GM12872 (cell line): ENCODE data around the gene DTNBP1.

ENCODE experiments used
- TF ChIP-seq, protein P1 (sequence below): IDR thresholded peaks from 3 replicates; pipeline ENCODE4 v1.5.1; 2011; ENCODE audit warnings: low read depth, mild to moderate bottlenecking, low read length, moderate library complexity; ENCODE audit not compliant: insufficient read depth

DTNBP1 gene

DNA sequence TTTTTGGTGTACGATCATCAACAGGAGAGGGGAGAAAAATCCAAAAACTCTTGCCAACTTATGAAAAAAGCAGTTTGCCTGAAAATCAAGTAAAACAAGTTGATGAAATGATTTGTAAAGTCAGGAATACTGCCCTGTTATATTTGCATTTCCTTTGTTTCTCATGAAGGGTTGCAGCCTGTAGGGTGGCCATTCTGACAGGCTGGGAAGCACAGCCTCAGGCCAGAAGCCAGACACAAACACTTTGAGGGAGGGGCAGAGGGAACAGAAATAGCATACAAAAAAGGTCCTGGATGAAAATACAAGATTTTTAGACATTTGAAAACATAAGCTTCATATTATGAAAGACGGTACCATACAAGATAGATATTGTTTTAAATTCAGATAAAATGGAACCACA lies 109.8 kb downstream of the DTNBP1 start:
- TF ChIP-seq, protein P1, sequence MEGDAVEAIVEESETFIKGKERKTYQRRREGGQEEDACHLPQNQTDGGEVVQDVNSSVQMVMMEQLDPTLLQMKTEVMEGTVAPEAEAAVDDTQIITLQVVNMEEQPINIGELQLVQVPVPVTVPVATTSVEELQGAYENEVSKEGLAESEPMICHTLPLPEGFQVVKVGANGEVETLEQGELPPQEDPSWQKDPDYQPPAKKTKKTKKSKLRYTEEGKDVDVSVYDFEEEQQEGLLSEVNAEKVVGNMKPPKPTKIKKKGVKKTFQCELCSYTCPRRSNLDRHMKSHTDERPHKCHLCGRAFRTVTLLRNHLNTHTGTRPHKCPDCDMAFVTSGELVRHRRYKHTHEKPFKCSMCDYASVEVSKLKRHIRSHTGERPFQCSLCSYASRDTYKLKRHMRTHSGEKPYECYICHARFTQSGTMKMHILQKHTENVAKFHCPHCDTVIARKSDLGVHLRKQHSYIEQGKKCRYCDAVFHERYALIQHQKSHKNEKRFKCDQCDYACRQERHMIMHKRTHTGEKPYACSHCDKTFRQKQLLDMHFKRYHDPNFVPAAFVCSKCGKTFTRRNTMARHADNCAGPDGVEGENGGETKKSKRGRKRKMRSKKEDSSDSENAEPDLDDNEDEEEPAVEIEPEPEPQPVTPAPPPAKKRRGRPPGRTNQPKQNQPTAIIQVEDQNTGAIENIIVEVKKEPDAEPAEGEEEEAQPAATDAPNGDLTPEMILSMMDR: no peak

DNA sequence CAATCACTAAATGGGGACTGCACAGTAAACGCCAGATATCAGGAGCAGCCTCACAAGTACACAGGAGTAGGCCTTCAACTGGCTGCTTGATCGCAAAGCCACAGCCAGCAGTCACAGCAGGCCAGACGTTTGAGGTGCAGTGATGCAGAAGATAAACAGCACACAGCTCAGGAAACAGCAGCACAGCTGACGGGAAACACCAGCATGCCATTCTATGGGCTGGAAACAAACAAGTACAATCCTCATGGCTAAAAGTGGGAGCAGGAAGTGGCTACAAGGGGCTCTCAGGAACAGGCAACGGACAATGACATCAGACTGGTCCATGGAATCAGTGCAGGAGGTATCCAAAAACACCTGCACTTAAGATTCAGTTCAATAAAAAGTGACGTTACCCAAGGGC lies 111.0 kb downstream of the DTNBP1 start:
- TF ChIP-seq, protein P1: no peak

DNA sequence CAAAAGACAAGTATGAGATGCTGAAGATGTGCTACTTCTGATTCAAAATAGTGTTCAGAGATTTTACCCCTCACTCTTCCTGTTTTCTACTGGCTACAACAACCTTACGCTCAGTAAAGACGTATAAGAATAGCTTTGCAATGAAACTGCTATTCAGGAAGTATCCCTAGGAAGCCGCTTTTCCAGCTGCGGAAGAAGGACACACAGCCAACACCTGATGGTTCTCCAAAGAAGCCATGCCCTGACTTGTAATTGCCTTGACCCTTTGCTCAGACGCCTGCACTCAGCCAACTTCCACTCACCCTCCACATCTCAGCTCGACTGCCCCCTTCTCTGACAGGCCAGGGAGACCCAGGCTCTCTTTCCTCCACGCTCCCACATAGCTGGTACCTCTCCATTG lies 111.6 kb downstream of the DTNBP1 start:
- TF ChIP-seq, protein P1: no peak

DNA sequence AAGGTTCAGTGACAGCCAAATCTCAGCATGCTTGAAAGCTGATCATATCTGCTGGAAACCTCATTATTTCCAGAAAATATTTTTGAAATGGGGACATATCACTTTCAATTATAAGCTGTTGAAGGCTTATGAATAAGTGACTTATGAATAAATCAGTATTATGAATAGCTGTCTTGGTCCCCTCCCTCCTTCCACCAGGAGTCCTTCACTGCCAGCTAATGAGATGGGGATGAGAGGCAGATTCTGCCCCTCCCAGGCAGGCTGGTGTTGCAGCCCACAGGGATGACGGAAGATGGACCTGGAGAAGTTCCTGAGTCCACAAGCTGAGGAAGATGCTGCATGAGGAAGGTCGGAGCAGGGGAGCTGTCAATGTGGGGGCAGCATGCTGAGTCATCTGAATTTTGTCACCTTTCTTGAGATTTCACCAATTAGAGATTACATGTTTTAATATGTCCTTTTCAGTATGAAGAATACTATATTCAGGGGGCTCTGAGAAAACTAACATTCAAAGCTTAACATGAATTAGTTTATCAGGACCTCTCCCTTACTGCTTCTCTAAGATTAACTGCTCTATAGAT lies 112.2 kb downstream of the DTNBP1 start:
- TF ChIP-seq, protein P1: no peak

DNA sequence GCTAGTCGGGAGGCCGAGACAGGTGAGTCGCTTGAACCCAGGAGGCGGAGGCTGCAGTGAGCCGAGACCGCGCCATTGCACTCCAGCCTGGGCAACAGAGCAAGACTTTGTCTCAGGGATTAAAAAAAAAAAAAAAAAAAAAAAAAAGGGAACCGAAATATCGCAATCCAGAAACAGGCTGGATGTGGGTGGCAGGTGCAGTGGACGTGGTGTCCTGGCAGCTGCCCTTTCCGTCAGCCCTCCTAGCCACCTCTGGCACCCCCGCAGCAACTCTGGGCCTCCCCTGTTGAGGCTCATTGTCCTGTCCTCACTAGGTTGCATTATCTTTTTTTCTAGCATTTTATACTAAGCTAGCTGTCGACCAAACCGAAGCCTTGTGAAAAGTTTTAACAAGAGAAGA lies 113.5 kb downstream of the DTNBP1 start:
- TF ChIP-seq, protein P1: no peak

DNA sequence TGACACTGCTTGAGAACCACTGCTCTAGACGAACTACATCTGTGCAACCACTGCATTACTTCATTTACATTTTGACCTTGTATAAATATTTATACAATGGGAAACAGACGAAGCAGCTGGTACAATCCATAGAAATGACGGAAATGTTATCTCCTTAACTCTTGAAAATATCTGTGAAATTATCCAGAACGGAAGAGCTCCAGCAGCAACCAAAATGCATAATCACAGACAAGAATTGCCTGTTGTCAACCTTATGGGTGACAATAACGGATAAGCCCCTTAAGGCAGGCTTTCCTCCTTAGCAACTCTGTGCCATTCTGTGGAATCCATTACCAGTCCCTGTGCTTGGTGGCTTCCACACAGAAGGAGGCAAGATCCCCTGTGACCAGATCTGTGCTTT lies 115.4 kb downstream of the DTNBP1 start:
- TF ChIP-seq, protein P1: no peak

DNA sequence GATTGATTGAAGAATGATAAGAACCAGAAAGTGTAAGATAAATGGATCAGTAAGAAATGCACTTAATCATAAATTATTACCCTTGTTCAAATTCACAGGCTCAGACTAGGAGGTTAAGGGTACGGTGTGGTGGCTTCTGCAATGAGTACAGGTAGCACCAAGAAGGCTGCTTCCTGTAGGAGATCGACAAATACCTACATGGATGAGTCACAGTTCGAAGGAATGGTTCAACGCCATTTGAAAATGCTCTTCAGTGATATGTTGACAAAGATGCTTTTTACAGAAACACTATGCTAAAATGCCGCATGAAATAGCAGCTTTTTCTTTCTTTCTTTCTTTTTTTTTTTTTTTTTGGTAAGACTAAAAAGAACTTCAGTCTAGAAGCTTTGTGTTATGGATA lies 116.2 kb downstream of the DTNBP1 start:
- TF ChIP-seq, protein P1: no peak
